NK-92 treated with Interleukin-12 subunit alpha and Interleukin-12 subunit beta, amount 100 ng/mL, for 24 hours (cell line): Measurements from ENCODE around the gene BSDC1.
A peak's percentile ranks its signal among the peaks of the same experiment; 100 is the strongest.

Experiments
- DNase-seq: peaks from one replicate; lab custom pipeline; 2025; lab: John Stamatoyannopoulos, UW

Gene BSDC1

DNA sequence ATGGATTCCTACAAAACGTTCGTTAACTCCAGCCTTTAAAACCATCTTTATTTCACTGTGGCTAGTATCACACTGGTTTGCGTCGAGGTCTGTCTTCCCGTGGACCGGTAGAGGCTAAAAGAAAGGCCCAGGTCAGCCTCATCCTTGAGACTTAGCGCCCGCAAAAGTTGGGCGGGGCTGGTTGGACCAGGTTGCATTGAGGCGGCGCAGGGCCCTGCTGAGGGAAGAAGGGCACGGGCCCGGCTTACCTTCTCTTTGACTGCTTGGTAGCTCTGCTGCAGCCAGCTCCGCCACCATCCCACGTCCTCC lies 455 bp downstream of the BSDC1 start:
- no peak for DNase-seq

DNA sequence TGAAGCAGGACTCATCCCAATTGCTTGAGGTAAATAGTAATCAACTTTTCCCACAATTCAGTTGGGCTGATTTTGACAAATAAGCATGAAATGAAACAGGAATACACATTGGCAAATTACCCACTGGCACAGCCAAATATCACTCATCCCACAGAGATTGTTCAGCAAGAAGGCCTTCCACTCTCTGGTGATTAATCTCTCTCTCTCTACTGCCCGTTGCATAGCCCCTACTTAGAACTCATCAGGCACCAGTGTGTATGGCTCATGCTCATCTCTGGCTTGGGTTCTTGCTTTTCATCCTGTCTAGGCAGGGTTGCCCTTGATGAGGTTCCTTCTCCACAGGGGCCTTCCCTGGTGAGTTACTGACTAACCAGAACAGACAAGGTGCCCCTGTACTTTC lies 1.1 kb downstream of the BSDC1 start:
- no peak for DNase-seq

DNA sequence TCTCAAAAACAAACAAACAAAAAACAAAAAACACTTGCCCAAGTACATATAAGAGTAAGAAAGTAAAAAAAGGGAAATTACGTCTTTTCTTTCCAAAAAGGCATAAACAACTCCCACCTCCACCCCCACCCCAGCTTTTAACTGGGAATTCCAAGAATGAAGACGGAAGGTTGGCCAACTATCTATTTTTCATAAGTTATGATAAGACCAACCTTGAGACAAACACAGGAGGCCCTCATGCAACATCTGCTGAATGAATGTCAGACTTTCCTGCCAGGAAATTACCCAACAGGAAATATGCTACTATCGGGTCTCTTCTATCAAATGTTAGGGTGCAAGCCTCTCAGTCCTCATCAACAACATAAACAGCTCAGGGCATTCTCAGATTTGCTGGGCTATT lies 1.9 kb downstream of the BSDC1 start:
- DNase-seq: no peak

DNA sequence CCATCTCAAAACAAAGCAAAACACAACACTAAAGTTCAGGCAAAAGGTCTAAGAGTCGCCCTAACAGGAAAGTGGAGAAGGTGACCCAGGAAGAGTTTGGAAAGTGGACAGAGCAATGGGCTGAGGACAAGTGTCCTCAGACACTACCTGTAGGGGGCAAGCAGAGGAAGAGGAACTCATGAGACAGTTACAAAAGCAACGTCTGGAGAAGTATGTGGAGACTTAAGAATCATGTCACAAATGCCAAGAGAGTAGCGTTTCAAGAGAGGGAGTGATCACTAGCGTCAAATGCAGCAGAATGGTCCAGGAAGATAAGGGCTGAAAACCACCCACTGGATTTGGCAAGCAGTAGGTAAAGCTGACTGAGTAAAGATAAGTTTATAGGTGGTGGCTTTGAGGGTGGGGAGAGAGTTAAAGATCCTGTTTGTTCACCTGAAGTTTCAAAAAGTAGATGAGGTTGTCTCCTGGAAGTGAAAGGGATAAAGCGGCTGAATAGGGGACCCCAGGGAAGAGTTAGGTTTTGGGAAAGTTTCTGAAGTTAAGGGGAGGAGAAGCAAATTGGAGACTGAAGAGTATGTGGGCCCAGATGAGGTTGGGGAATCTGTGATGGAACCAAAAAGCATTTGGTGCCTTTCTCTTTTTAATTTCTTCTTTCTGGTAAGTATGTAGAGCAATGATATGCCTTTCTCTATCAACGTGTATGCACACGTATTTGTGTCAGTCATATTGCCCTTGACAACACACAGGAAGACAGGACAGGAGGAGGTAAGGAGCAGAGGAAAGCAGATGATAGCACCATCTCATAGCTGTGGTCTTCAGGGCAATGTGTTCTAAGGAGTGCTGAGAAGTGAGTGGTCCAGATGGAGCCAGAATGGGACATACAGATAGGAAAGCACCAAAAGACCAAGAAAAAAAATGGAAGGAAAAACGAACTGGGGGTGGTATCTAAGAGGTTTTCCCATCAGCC lies 3.1 kb downstream of the BSDC1 start:
- no peak for DNase-seq

DNA sequence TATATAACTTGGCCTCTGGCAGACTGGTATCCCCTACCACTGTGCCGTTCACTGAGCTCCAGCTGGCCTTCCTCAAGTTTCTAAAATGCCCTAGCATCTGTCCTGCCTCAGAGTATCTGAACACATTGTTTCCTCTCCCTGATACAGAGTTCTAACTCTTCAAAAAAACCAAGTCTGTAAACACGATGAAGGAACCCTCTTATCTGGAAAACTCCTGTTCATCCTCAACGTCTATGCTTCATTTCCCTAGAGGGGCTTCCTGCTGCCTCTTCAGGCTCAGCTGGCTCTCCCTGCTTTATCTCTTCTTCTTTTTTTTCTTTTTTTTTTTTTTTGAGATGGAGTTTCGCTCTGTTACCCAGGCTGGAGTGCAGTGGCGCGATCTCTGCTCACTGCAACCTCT lies 5.6 kb downstream of the BSDC1 start:
- DNase-seq: no peak

DNA sequence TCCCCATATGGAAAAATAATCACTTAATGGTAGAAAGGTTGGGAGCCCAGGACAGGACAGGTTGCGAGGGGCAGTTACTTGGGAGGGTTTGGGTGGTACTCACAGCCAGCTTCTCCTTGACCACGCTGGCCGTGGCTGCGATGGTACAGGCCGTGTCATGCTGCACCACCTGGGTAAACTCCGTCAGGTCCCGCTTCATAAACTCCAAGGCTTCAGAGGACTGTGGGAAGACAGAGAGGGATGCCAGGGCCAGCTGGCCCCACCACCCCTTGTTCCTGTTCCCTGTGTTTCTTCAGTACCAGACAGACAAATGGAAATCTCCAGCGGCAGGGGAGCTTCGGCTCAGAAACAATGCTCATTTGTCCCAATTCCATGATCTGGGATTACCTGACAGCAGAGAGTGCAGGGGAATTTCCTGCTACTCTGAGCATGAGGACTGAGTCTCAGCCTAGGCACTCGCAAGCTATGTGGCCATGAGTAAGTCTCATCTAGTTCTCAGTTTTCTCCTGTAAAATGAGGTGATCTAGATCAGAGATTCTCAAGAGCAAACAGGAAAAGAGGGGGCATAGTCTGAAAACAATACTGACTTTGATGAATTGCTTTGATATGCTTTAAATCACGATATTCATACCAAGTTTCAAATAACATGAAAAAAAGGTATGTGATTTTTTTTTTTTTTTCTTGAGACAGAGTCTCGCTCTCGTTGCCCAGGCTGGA lies 7.4 kb downstream of the BSDC1 start:
- DNase-seq: no peak

DNA sequence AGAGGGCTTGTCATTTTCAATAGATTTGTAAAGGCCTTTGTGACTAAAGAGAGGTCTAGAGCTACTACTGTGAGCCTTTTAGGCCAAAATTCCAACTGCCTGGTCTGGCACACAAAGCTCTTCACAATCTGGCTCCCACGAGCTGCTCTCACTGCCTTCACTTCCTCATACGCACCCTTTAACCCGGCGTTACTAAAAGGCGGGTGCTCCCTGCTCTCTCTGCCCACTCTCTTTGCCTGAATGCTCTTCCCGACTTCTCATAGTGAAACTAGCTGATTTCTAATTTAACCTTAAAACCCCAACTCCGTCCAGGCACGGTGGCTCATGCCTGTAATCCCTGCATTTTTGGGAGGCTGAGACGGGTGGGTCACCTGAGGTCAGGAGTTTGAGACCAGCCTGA lies 14.2 kb downstream of the BSDC1 start:
- DNase-seq: no peak

DNA sequence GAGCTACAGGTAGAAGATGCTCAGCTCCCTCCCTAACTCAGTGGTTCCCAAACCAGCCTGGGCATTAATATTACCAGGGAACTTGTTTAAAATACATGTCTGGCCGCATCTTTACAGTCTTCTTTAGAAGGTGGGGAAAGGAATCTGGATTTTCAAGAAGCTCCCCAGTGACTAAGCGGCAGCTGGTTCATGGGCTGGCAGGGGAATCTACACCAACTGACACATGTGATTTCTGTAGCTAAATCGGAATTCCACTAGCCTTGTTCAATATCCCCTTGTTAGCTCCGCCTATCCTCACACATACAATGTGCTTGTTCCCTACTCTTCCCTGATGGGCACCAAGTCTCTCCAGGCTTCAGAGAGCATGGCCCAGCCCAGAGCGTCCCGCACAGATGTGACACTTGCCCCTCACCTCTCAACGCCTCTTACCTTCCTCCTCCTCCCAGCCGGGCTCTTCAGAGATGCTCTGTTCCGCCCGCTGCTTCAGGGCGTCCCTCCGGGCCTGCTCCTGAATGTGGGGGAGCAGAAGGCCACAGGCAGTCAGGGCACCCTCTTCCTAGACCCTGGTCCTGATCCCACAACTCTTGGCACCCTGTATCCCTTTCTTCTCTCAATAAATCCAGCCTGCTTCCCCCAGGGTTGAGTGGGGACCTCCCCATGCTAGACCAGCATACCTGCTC lies 16.6 kb downstream of the BSDC1 start:
- no peak for DNase-seq

DNA sequence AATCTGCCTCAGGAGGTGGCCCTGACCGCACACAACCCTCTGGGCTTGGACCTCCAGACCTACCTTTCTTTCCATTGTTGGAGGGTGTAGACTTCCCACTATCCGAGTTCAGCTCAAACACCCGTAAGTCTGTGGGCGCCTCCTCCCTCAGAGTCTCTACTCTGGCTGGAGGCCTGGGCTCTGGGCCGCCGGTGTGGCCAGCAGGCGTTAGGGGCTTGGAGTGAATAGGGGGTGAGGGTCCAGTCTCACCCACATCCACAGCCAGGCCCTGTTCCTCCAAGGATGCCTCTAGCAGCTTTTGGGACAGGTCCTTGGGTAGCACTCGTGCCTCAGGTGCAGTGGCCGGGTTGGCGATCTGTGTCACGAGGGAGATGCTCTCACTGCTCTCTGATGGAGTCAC lies 18.0 kb downstream of the BSDC1 start:
- DNase-seq: no peak

DNA sequence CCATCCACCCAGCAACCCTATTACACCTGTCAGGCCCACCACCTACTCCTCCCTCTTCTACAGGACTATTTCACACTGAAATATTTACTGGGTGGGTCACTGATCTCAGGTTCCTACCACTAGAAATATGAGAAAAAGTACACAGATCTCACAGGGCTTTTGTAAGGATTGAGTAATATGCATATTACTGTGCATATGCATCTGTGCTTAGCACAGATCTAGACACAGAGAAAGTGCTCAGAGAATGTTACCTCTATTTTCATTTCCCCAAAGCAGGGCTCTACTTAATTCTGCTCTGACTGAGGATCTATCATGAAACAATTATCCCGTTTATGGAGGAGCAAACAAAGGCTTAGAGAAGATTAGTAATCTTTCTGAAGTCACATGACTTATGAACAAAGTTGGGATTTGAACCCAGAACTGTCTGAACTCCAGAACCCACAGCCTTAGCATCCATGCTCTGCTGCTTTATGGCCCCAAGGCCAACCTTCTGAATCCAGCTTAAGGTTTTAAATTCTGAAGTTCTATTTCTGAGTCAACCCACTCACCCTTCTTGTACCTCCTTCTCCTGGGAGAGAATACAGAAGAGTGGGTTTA lies 20.1 kb downstream of the BSDC1 start:
- no peak for DNase-seq

DNA sequence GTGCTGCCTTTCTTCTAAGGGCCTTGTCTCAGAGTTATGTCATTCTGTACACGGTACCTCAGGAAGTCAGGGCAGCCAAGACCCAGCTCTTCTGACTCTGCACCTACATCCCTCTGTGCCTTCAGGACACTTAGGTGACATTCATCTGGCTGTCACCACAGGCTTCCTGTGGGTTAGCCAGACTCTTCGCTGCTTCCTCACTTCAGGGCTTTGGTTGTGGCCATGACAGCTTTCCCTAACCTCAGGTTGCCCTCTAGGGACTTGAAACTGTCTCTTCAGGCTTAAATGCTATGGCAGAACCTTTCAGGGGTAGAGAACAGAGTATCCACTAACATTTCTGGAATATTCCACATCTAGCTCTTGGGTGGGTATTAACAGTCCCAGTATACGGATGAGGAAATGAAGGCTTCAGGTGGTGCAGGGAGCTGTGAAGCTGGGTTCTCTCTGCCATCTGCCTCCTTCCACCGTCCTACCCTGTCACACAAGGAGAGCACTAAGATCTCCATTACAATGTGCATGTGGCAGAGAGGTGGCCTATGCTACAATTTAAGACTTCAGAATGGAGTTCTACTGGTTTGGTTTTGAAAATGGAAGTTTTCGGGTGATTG lies 22.0 kb downstream of the BSDC1 start:
- DNase-seq: peak; percentile 10

DNA sequence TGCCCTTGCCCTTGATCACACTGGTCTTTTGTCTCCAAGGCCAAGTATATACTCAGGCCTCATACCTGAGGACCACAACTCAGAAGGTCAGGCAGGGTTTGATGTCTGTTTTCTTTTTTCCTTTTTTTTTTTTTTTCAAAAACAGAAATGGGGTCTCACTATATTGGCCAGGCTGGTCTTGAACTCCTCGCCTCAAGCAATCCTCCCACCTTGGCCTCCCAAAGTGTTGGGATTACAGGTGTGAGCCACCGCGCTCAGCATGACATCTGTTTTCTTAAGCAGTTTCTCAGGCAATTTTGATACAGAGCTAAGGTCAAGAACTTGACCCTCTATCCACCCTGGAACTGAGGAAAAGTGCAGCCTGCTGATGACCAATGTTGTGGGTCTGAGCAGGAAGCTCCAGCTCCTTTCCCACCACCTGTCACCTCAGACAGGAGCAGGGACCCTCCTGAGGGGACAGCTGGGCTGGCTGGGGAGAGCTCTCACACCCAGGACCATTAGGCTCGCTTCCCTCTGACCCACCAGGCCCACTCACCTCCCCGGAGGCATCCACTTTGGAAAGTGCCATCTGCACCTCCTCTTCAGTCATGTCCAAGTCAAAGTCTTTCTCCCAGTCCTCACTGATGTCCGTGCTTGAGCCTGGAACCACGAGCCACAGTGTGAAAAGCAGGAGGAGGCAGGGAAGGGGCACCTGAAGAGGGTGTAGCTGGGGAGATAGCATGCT lies 26.2 kb downstream of the BSDC1 start:
- no peak for DNase-seq

DNA sequence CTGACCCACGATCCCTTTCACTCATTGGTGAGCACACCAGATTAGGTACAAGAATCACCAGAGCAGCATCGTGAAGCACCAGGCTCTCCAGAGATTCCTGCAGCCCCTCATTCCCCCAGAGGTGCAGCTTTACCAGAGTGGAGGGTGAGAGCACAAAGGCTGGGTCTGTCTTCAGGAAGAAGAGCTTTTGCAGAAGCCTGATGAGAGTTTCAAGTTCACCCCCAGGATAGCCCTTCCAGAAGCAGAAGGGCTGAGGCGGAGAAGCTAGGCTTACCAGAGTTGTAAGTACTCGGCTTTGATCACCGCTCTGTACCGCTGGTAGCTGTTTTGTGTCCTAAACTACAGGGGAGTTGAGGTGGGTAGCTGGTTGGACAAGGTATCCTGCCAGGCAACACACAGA lies 28.8 kb downstream of the BSDC1 start:
- DNase-seq: no peak

DNA sequence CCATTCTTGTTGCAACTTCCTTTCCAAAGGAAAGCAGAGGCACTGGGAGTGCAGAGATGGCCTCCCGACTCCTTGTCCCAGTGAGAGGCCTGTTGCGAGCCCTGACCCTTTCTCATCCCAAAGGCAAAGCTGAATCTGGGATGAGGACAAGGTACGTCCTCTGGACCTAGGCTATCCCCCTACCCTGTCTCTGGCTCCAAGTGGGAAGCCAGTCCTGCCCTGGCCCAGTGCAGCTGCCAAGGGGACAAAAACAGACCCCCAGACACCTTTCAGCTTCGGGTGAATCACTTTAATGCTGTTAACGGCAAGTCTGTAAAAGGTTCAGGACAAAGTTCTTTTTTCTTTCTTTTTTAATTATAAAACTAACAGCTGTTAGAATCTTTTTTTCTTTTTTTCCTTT lies 29.4 kb downstream of the BSDC1 start:
- DNase-seq: no peak

DNA sequence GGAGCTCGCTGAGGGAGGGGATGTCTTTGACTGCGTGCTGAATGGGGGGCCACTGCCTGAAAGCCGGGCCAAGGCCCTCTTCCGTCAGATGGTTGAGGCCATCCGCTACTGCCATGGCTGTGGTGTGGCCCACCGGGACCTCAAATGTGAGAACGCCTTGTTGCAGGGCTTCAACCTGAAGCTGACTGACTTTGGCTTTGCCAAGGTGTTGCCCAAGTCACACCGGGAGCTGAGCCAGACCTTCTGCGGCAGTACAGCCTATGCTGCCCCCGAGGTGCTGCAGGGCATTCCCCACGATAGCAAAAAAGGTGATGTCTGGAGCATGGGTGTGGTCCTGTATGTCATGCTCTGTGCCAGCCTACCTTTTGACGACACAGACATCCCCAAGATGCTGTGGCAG lies 30.5 kb downstream of the BSDC1 start:
- DNase-seq: no peak

DNA sequence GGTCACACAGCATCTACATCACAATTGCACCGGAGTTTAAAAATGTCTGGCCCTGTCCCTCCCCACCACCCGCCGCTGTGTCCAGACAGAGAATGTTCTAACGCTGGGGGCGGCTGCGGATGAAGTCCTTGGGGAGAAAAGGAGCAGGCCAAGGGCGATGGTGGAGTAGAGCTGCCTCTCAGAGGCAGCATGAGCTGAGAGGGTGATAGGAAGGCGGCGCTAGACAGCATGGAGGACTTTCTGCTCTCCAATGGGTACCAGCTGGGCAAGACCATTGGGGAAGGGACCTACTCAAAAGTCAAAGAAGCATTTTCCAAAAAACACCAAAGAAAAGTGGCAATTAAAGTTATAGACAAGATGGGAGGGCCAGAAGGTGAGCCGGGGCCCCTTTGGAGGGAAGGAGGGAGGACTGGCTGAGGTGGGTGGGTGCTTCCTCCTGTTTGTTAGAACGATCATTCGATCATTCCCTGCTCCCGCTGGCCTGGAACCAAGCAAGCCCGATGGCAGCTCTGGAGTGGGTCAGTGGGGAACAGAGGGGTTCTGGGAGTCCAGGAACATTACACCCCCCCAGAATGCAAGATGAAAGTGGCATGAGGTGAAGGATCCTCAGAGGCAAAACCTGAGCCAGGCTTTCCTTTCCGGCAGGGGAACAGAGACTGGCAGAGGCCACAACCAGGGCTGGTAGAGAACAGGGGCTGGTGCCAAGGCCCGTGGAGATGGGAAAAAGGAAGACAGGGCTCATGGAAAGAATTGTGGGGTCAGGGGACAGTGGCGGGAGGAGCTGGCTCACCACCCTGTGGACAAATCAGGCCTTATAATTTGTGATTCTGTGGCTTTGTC lies 31.5 kb downstream of the BSDC1 start, which contains the start of the genes FAM229A and TSSK3:
FAM229A (minus strand) TSS at position 12 of the 840 bp plus-strand sequence. CDS start 394 bp downstream, outside the sequence.
TSSK3 (plus strand) TSS at position 66 of the 840 bp plus-strand sequence; CDS start at position 229, 163 bp downstream.
- no peak for DNase-seq

DNA sequence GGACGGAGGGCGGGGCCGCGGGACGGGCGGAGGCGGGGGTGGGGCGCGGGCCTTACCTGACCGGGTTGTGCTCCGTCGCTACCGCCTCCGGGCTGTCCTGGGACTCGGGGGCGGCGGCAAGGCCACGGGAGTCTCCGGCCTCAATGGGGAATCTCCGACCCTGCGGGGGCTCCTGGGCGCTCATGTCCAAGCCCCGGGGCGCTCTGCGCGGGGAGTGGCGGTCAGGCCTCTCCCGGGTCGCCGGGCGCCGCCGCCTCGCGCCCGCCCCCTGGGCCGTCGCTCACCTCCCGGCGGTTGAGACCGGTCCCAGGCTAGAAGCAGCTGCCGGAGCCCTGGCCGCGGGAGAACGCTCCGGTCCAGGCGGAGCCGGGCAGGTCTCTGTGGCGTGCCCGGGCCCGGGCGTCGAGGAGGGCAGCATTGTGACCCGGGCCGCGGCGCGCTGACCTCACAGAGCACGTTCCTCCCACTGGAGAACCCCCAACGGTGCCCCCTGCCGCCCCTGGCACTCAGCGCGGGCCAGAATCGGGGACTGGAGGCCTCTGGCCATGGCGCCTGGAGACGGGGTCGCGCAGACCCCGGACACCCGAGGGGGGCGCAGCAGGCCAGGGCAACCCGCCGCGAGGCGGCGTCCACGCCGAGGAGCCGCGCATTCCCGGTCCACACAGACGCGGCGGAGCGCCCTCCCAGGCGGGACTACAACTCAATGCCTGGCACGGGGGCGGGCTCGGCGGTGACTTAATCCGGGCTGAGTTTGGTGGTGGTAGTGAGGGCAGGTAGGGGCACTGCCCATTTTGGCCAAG lies 32.4 kb downstream of the BSDC1 start:
- no peak for DNase-seq

DNA sequence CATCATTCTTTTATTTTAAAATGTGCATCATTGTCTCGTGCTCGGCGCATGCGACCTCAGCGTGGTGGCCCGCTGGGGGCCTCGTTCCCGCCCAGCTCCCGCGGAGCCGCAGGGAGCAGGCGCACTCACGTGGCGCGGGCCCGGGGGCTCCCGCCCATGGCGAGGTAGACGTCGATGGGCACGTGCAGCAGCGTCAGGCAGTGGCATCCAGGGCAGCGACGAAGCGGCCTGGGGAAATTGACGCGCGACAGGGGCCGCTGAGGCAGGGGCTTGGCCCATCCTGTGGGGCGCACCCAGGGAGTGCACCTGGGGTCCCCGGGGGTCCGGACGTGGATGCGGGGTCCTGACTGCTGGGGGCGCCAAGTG lies 33.0 kb downstream of the BSDC1 start:
- DNase-seq: no peak

DNA sequence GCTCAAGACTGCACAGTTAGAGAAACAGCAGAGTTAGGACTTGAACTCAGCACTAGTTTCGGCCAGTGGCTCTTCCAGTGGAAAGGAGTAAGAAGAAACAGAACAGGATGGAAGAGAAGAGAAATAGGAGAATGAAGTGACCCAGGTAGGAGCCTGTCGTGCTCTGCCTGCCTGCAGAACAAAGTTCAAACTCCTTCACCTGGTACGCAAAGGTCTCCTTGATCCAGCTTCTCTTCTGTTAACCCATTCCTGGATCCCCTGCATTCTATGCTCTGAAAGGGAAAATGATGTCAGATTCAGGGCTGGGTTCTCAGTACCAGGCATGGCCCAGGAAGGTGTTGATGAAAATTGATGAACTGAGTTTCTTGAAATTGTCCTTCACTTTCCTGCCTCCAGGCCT lies 35.8 kb downstream of the BSDC1 start:
- no peak for DNase-seq
